ENCODE data around the gene QPCTL. TPM values are rescaled to one million over a fixed set of nuclear protein-coding genes. Genes with fewer than 3 reads are reported as not detected.

The QPCTL gene
- total and polyA plus RNA-seq, 9 of the 15 experiments (the other 6 are each of a cell fraction or from before 2014, with no cell fraction given) = 0.99 to 31.3 (median 12.7) TPM

GRCh38 chr19:45668342-45668871 lies 24.1 kb upstream of the QPCTL start (continued):
- TF ChIP-seq SNAPC5 (CRISPR knock-in tag; IDR thresholded peaks at IDR 0.05) (no peak), HNRNPH1 (optimal IDR thresholded peaks at IDR 0.05; ENCODE audit: low read depth, low read length) (no peak), ZBTB2 (IDR thresholded peaks at IDR 0.05) (peak; percentile 62), SUPT5H (IDR thresholded peaks at IDR 0.05) (peak; percentile 65; the same call in 1 of the 2 replicates), ZSCAN29 (IDR thresholded peaks at IDR 0.05) (peak; percentile 37; the same call in 1 of the 2 replicates)

DNA sequence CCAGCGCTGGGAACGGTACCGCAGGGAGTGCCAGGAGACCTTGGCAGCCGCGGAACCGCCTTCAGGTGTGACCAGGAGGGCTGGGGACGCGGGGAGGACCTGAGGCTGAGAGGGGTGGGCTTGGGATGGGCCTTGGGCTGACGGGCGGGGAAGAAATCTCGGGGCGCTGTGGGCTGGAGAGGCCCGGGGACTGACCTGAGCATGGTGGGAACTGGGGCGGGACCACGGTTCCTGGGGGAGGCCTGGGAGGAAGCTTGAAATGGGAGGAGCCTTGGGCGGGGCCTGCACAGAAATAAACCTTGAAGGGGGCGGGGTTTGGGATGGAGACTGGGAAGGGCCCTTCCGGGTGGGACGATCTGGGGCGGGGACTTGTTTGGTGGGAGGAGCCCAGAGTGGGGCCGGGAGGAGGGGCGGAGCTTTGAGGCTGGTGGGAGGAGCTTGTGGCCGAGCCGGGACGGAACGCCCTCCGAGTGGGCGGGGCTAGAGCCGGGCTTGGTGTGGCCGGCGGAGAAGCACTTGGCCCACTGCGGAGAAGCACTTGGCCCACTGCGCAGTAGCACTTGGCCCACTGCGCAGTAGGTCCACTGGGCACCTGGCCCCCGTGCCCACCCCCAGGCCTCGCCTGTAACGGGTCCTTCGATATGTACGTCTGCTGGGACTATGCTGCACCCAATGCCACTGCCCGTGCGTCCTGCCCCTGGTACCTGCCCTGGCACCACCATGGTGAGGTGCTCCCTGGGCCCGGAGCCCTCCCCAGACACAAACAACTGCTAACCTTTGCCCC lies 21.6 kb upstream of the QPCTL start:
- POLR2A ChIA-PET = interaction anchor here (0.6 to 2.9 kb wide), 14 partner anchors 10 to 470 kb away, joined by 3 to 26 read pairs (median 4); partner anchors contain the start of genes QPCTL and SNRPD2
- BruUV-seq (replicated peaks) = no TSS peak
- Histone ChIP-seq H3K9me1 (ENCODE audit: control insufficient read depth, insufficient read depth, low read length) (no peaks in the 10 kb centered on the region), H3K4me1 (replicated peaks in 1 of 2; ENCODE audit: control insufficient read depth in 2 of 2, insufficient read depth in 2 of 2, low read length in 2 of 2) (peaks cover 16 to 40% of the 10 kb centered on the region in 2 experiments; a peak in 4 of 5 replicates), H3K9ac (ENCODE audit: insufficient read depth in 1 of 2, low read depth in 2 of 2, low read length in 2 of 2) (peak overlapping the region; percentile 70 to 97; a peak in 3 of 4 replicates), H4K20me1 (replicated peaks; ENCODE audit: control insufficient read depth, insufficient read depth, low read length) (peaks cover 3% of the 10 kb centered on the region; the same call in 1 of the 2 replicates), H3K4me2 (ENCODE audit: insufficient read depth, low read length) (peak overlapping the region; percentile 91), H3K9me3 (replicated peaks; ENCODE audit: control insufficient read depth, insufficient read depth, low read depth, low read length) (no peaks in the 10 kb centered on the region), H3K27ac (ENCODE audit: extremely low read depth, low read depth, low read length) (peak overlapping the region; percentile 92; the same call in 2 of the 3 replicates), H3K4me3 (peak overlapping the region; percentile 58), H3K27me3 (ENCODE audit: control insufficient read depth in 2 of 2, insufficient read depth in 2 of 2, low read length in 2 of 2) (no peaks in the 10 kb centered on the region), H3K79me2 (ENCODE audit: control insufficient read depth, insufficient read depth, low read length) (peaks cover 33% of the 10 kb centered on the region), H2AFZ (ENCODE audit: low read depth, low read length) (peak overlapping the region; percentile 66), H3K36me3 (ENCODE audit: control insufficient read depth, insufficient read depth, low read length) (peaks cover 34% of the 10 kb centered on the region)
- in situ Hi-C loops (cut with MboI) = no loop called here
- intact Hi-C loops (cut with micrococcal nuclease) = no loop called here
- ATAC-seq = peak; percentile 84
- DNase-seq (ENCODE audit: extremely low read depth in 1 of 4, low spot score in 3 of 4) = peak; percentile 98 to 100 (median 100)
- FAIRE-seq = peak; percentile 89
- CTCF ChIA-PET (ENCODE audit: low intra/inter-chr PET ratio) = interaction anchor here (0.6 kb wide), 1 partner anchor 215 kb away, joined by 6 read pairs; the partner anchor contains the start of gene IRF2BP1
- WGBS (ENCODE audit: insufficient coverage, low coverage, missing lambda C conversion rate) = 10% methylated on average over 39 of the region's 42 CpGs
- TF ChIP-seq HNRNPL (IDR thresholded peaks at IDR 0.05; ENCODE audit: low read depth, low read length) (peak; percentile 65; the same call in 1 of the 2 replicates), POU5F1 (IDR thresholded peaks at IDR 0.05; ENCODE audit: borderline replicate concordance, low read depth, low read length, partially characterized antibody) (no peak), FOXK2 (conservative IDR thresholded peaks at IDR 0.05 in 1 of 2, IDR thresholded peaks at IDR 0.05 in 1 of 2; ENCODE audit: low read depth in 2 of 2) (no peak), KDM1A (IDR thresholded peaks at IDR 0.05) (no peak), CREM (IDR thresholded peaks at IDR 0.05; ENCODE audit: low read depth) (peak; percentile 27; the same call in 1 of the 2 replicates), TARDBP (IDR thresholded peaks at IDR 0.05) (no peak), ZNF584 (CRISPR knock-in tag; IDR thresholded peaks at IDR 0.05; ENCODE audit: low read depth) (no peak), ZBTB33 (CRISPR knock-in tag; IDR thresholded peaks at IDR 0.05) (no peak), NFXL1 (CRISPR knock-in tag; IDR thresholded peaks at IDR 0.05) (no peak), THRB (CRISPR knock-in tag; conservative IDR thresholded peaks at IDR 0.05) (no peak), SMARCA4 (IDR thresholded peaks at IDR 0.05) (no peak)

Measured in K562 (cell line).